GM12878 (cell line): ENCODE results near the gene ZNF491. TPM values are rescaled to one million over a fixed set of nuclear protein-coding genes. Genes with fewer than 3 reads are reported as not detected.

Source experiments
- BCL11A ChIP-seq: IDR thresholded peaks from 2 replicates; pipeline ENCODE4 v1.6.1; 2011; ENCODE audit warnings: low read depth, low read length
- CBX5 ChIP-seq: sonication (generic); IDR thresholded peaks from 2 replicates; pipeline ENCODE4 v1.6.1; 2016; ENCODE audit warnings: low read depth, moderate library complexity, mild to moderate bottlenecking, inconsistent platforms
- CUX1 ChIP-seq: IDR thresholded peaks from 2 replicates; pipeline ENCODE4 v1.6.1; 2012; ENCODE audit warnings: improper control_type of control experiment, low read depth, low read length; ENCODE audit not compliant: insufficient replicate concordance
- ELK1 ChIP-seq: IDR thresholded peaks from 2 replicates; pipeline ENCODE4 v1.6.1; 2012; ENCODE audit warnings: low read depth, low read length, improper control_type of control experiment
- HCFC1 ChIP-seq: fragments of 150-350 bp; IDR thresholded peaks from 2 replicates; pipeline ENCODE4 v1.6.1; 2014; ENCODE audit warnings: low read length
- NRF1 ChIP-seq: conservative IDR thresholded peaks from 2 replicates; pipeline ENCODE4 v1.6.1; 2011; ENCODE audit warnings: mild to moderate bottlenecking, low read depth, low read length, improper control_type of control experiment
- RAD21 ChIP-seq: IDR thresholded peaks from 2 replicates; pipeline ENCODE4 v1.6.1; 2011; ENCODE audit warnings: mild to moderate bottlenecking, low read depth, low read length, moderate library complexity; ENCODE audit not compliant: insufficient read depth
- SP1 ChIP-seq: IDR thresholded peaks from one replicate; pipeline ENCODE4 v1.6.1; 2011; ENCODE audit warnings: low read depth, low read length
- TARDBP ChIP-seq: IDR thresholded peaks from 2 replicates; pipeline ENCODE4 v1.6.1; 2016; ENCODE audit warnings: borderline replicate concordance
- WRNIP1 ChIP-seq: IDR thresholded peaks from 2 replicates; pipeline ENCODE4 v1.6.1; 2011; ENCODE audit warnings: low read depth, low read length, improper control_type of control experiment, borderline replicate concordance
- ZNF687 ChIP-seq: fragments of 450-650 bp; IDR thresholded peaks from 2 replicates; pipeline ENCODE4 v1.6.1; 2017; ENCODE audit warnings: mild to moderate bottlenecking, moderate library complexity
- polyA plus RNA-seq, 11 experiments: library from polyadenylated mRNA; depleted of rRNA in 4 of 11; unstranded in 6 of 11; stranded (reverse) in 5 of 11; fragments of >200 nt; fragmentation: Nextera tagmentation in 4 of 11; fragmentation: Illumina TruSeq in 1 of 11; extraction: Ambion mirVana in 4 of 11; extraction: Trizol in 1 of 11; gene quantifications; 1 replicate in 1 of 11; 2 replicates in 10 of 11; pipeline versions ENCODE4 v1.2.1 to v1.2.3, GENCODE V29; 2011 to 2016; ENCODE audit warnings: inconsistent platforms in 2 of 11, missing spikeins in 2 of 11, low read depth in 1 of 11
- total RNA-seq, 4 experiments: library from RNA; depleted of rRNA in 3 of 4; stranded (reverse); fragments of >200 nt in 3 of 4; fragmentation: Illumina TruSeq in 1 of 4; extraction: Trizol in 1 of 4; gene quantifications; 2 replicates each; pipeline versions ENCODE4 v1.2.1 to v1.2.3, GENCODE V29; 2013 to 2021
- TF ChIP-seq, protein P1 (sequence below): IDR thresholded peaks from 2 replicates; pipeline ENCODE4 v1.6.1; 2011; ENCODE audit warnings: borderline replicate concordance, low read depth, mild to moderate bottlenecking, moderate library complexity, low read length; ENCODE audit not compliant: insufficient read depth, poor library complexity, severe bottlenecking
- TF ChIP-seq, protein P2 (sequence below), 3 experiments: IDR thresholded peaks in 2 of 3; conservative IDR thresholded peaks in 1 of 3; 2 replicates each; pipeline ENCODE4 v1.5.1; 2011; ENCODE audit warnings: low read depth in 3 of 3, low read length in 3 of 3, mild to moderate bottlenecking in 3 of 3, control low read depth in 2 of 3, moderate library complexity in 2 of 3, inconsistent platforms in 1 of 3, mixed read lengths in 1 of 3; ENCODE audit not compliant: control insufficient read depth in 2 of 3, insufficient read depth in 1 of 3; ENCODE audit errors: extremely low read depth in 1 of 3

The ZNF491 gene
- total and polyA plus RNA-seq, 10 of the 15 experiments (the other 5 are each of a cell fraction or from before 2014, with no cell fraction given), result 0.18 to 1.4 (median 0.37) TPM

GRCh38 chr19:11766597-11767591 is 31.4 kb upstream of the ZNF491 start, which contains the start of gene ZNF441 (continued):
- TF ChIP-seq, protein P1, sequence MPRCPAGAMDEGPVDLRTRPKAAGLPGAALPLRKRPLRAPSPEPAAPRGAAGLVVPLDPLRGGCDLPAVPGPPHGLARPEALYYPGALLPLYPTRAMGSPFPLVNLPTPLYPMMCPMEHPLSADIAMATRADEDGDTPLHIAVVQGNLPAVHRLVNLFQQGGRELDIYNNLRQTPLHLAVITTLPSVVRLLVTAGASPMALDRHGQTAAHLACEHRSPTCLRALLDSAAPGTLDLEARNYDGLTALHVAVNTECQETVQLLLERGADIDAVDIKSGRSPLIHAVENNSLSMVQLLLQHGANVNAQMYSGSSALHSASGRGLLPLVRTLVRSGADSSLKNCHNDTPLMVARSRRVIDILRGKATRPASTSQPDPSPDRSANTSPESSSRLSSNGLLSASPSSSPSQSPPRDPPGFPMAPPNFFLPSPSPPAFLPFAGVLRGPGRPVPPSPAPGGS, result no peak
- no peak; the same call in 1 of the 2 replicates for TF ChIP-seq HCFC1
- no peak for TF ChIP-seq TARDBP
- no peak for TF ChIP-seq CUX1
- no peak for TF ChIP-seq WRNIP1
- no peak for TF ChIP-seq RAD21
- peak; percentile 87 for TF ChIP-seq SP1
- TF ChIP-seq, protein P2, sequence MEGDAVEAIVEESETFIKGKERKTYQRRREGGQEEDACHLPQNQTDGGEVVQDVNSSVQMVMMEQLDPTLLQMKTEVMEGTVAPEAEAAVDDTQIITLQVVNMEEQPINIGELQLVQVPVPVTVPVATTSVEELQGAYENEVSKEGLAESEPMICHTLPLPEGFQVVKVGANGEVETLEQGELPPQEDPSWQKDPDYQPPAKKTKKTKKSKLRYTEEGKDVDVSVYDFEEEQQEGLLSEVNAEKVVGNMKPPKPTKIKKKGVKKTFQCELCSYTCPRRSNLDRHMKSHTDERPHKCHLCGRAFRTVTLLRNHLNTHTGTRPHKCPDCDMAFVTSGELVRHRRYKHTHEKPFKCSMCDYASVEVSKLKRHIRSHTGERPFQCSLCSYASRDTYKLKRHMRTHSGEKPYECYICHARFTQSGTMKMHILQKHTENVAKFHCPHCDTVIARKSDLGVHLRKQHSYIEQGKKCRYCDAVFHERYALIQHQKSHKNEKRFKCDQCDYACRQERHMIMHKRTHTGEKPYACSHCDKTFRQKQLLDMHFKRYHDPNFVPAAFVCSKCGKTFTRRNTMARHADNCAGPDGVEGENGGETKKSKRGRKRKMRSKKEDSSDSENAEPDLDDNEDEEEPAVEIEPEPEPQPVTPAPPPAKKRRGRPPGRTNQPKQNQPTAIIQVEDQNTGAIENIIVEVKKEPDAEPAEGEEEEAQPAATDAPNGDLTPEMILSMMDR (IDR thresholded peaks at IDR 0.05 in 2 of 3, conservative IDR thresholded peaks at IDR 0.05 in 1 of 3; ENCODE audit: control insufficient read depth in 2 of 3, extremely low read depth in 1 of 3, insufficient read depth in 1 of 3, low read depth in 3 of 3, low read length in 3 of 3), result no peak
- peak; percentile 19; the same call in 1 of the 2 replicates for TF ChIP-seq ELK1
- no peak for TF ChIP-seq BCL11A
- no peak for TF ChIP-seq NRF1
- no peak for TF ChIP-seq ZNF687
- no peak for TF ChIP-seq CBX5
